ENCODE results near the gene OSGEP.

GRCh38 chr14:20422886-20423285 is 31.7 kb downstream of the OSGEP start:
- TF ChIP-seq CTCF (IDR thresholded peaks at IDR 0.05) = no peak
- no peak for TF ChIP-seq POLR2A (IDR thresholded peaks at IDR 0.05)
